Panc1 (cell line): Measurements from ENCODE around the gene UMAD1. TPM values are rescaled to one million over a fixed set of nuclear protein-coding genes. Genes with fewer than 3 reads are reported as not detected.

Experiments used
- ATAC-seq: fragments of 200-7000 bp; cut with Tn5 transposase; 2 replicates; pipeline ENCODE4 v1.9.1; 2020; ENCODE audit warnings: mild to moderate bottlenecking, moderate library complexity
- BruUV-seq: library from RNA; stranded (reverse); fragments of 400-500 nt; replicated peaks from 2 replicates; lab custom pipeline; 2021; lab: Mats Ljungman, UMichigan
- CTCF ChIA-PET: fragments of 300-600 bp; sonication (Branson Sonifier 250); formaldehyde crosslinking; loops from one replicate; lab custom pipeline; 2022; ENCODE audit warnings: antibody characterized with exemption; lab: Charles Lee
- POLR2A ChIA-PET: fragments of 300-600 bp; sonication (Branson Sonifier 250); formaldehyde crosslinking; loops from one replicate; lab custom pipeline; 2022; ENCODE audit warnings: antibody characterized with exemption; lab: Charles Lee
- DNase-seq: peaks from one replicate; pipeline ENCODE4 v3.0.0-alpha.2; 2010; ENCODE audit warnings: low read depth, low spot score
- H3K27ac ChIP-seq: 2 replicates; pipeline ENCODE4 v1.5.1; 2011; ENCODE audit warnings: mild to moderate bottlenecking, low read length, inconsistent platforms
- H3K27me3 ChIP-seq: fragments of 200-500 bp; sonication (Bioruptor generic); 2 replicates; pipeline ENCODE4 v1.6.0; 2014; ENCODE audit warnings: low read length, inconsistent platforms; ENCODE audit not compliant: control insufficient read depth, insufficient read depth
- H3K36me3 ChIP-seq: fragments of 200-500 bp; sonication (Bioruptor generic); 2 replicates; pipeline ENCODE4 v1.5.1; 2014; ENCODE audit warnings: inconsistent platforms, mild to moderate bottlenecking, low read length, moderate library complexity; ENCODE audit not compliant: control insufficient read depth, insufficient read depth
- H3K4me1 ChIP-seq: 2 replicates; pipeline ENCODE4 v1.5.1; 2011; ENCODE audit warnings: inconsistent platforms, mild to moderate bottlenecking, low read length, moderate library complexity; ENCODE audit not compliant: control insufficient read depth, insufficient read depth
- H3K4me3 ChIP-seq, 2 experiments: 2 replicates each; pipeline ENCODE4 v1.5.1; 2011 to 2012; ENCODE audit warnings: low read depth in 2 of 2, low read length in 2 of 2, mild to moderate bottlenecking in 2 of 2, inconsistent platforms in 1 of 2, moderate library complexity in 1 of 2
- H3K9me3 ChIP-seq: fragments of 200-500 bp; sonication (Bioruptor generic); 2 replicates; pipeline ENCODE4 v1.5.1; 2014; ENCODE audit warnings: low read depth, mild to moderate bottlenecking, inconsistent platforms, low read length, moderate library complexity; ENCODE audit not compliant: control insufficient read depth, insufficient read depth
- POLR2AphosphoS5 ChIP-seq: IDR thresholded peaks from 2 replicates; pipeline ENCODE4 v1.6.1; 2012; ENCODE audit warnings: mild to moderate bottlenecking, low read depth, low read length, moderate library complexity
- SIN3A ChIP-seq: IDR thresholded peaks from 2 replicates; pipeline ENCODE4 v1.6.1; 2012; ENCODE audit warnings: low read depth, mild to moderate bottlenecking, low read length, moderate library complexity, borderline replicate concordance; ENCODE audit not compliant: insufficient read depth
- TCF7L2 ChIP-seq: IDR thresholded peaks from 2 replicates; pipeline ENCODE4 v1.6.1; 2011; ENCODE audit warnings: mild to moderate bottlenecking, low read depth, low read length, inconsistent platforms
- in situ Hi-C: cut with HindIII; loops from 2 replicates; pipeline ENCODE4 v1.10.0; 2016; ENCODE audit warnings: low sequenced_read_pairs, low pct_unique_long_range_greater_than_20kb
- intact Hi-C: fragments of 100-400 bp; cut with micrococcal nuclease; formaldehyde crosslinking; loops from one replicate; pipeline ENCODE4 v1.10.0; 2022; ENCODE audit not compliant: unreplicated experiment
- total RNA-seq: library from RNA; stranded (reverse); gene quantifications from one replicate; pipeline ENCODE4 v1.2.1, GENCODE V29; 2021; ENCODE audit not compliant: unreplicated experiment
- TF ChIP-seq, protein P1 (sequence below), 2 experiments: IDR thresholded peaks; 2 replicates each; pipeline ENCODE4 v1.6.1; 2011 to 2012; ENCODE audit warnings: low read depth in 2 of 2, control low read depth in 1 of 2, low read length in 1 of 2, mild to moderate bottlenecking in 1 of 2, moderate library complexity in 1 of 2; ENCODE audit not compliant: insufficient read depth in 1 of 2
- TF ChIP-seq, protein P2 (sequence below): fragments of 450-650 bp; IDR thresholded peaks from 2 replicates; pipeline ENCODE4 v1.5.1; 2017; ENCODE audit warnings: mild to moderate bottlenecking

Gene UMAD1
- total RNA-seq, 1 experiment from 2014 or later = 19.9 TPM

DNA sequence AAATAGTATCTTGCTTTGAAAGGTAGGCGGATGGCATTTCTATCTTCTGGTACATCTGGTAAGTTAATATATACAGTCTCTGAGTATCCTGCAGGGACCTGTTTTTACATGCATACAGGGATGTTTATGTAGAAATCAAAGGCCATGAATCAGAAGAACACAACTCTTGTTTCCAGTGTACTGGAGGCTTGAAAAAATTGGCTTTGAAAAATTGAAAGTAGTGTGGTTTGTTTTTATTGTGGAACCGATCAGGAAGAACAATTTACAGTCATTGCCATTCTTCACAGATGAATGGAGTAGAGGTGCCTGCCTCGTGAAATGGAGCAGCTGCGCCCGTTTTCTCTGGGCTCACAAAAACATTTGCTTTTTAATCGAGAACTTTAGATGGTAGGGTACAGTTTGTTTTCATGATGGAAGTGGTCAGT lies 131.9 kb downstream of the UMAD1 start:
- TF ChIP-seq, protein P1, sequence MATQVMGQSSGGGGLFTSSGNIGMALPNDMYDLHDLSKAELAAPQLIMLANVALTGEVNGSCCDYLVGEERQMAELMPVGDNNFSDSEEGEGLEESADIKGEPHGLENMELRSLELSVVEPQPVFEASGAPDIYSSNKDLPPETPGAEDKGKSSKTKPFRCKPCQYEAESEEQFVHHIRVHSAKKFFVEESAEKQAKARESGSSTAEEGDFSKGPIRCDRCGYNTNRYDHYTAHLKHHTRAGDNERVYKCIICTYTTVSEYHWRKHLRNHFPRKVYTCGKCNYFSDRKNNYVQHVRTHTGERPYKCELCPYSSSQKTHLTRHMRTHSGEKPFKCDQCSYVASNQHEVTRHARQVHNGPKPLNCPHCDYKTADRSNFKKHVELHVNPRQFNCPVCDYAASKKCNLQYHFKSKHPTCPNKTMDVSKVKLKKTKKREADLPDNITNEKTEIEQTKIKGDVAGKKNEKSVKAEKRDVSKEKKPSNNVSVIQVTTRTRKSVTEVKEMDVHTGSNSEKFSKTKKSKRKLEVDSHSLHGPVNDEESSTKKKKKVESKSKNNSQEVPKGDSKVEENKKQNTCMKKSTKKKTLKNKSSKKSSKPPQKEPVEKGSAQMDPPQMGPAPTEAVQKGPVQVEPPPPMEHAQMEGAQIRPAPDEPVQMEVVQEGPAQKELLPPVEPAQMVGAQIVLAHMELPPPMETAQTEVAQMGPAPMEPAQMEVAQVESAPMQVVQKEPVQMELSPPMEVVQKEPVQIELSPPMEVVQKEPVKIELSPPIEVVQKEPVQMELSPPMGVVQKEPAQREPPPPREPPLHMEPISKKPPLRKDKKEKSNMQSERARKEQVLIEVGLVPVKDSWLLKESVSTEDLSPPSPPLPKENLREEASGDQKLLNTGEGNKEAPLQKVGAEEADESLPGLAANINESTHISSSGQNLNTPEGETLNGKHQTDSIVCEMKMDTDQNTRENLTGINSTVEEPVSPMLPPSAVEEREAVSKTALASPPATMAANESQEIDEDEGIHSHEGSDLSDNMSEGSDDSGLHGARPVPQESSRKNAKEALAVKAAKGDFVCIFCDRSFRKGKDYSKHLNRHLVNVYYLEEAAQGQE (IDR thresholded peaks at IDR 0.05; ENCODE audit: insufficient read depth in 1 of 2, low read depth in 2 of 2, low read length in 1 of 2) = no peak
- TF ChIP-seq SIN3A (no peak), TCF7L2 (no peak), POLR2AphosphoS5 (no peak)
- TF ChIP-seq, protein P2, sequence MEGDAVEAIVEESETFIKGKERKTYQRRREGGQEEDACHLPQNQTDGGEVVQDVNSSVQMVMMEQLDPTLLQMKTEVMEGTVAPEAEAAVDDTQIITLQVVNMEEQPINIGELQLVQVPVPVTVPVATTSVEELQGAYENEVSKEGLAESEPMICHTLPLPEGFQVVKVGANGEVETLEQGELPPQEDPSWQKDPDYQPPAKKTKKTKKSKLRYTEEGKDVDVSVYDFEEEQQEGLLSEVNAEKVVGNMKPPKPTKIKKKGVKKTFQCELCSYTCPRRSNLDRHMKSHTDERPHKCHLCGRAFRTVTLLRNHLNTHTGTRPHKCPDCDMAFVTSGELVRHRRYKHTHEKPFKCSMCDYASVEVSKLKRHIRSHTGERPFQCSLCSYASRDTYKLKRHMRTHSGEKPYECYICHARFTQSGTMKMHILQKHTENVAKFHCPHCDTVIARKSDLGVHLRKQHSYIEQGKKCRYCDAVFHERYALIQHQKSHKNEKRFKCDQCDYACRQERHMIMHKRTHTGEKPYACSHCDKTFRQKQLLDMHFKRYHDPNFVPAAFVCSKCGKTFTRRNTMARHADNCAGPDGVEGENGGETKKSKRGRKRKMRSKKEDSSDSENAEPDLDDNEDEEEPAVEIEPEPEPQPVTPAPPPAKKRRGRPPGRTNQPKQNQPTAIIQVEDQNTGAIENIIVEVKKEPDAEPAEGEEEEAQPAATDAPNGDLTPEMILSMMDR = no peak
- BruUV-seq = no TSS peak
- Histone ChIP-seq H3K4me3 (no peak overlapping the region), H3K36me3 (no peaks in the 10 kb centered on the region), H3K4me1 (no peaks in the 10 kb centered on the region), H3K27me3 (no peaks in the 10 kb centered on the region), H3K27ac (no peak overlapping the region), H3K9me3 (no peaks in the 10 kb centered on the region)
- in situ Hi-C loops = no loop called here
- ATAC-seq = no peak
- no peak for DNase-seq
- intact Hi-C loops = no loop called here
- POLR2A ChIA-PET = no interaction called here
- CTCF ChIA-PET = no interaction called here

DNA sequence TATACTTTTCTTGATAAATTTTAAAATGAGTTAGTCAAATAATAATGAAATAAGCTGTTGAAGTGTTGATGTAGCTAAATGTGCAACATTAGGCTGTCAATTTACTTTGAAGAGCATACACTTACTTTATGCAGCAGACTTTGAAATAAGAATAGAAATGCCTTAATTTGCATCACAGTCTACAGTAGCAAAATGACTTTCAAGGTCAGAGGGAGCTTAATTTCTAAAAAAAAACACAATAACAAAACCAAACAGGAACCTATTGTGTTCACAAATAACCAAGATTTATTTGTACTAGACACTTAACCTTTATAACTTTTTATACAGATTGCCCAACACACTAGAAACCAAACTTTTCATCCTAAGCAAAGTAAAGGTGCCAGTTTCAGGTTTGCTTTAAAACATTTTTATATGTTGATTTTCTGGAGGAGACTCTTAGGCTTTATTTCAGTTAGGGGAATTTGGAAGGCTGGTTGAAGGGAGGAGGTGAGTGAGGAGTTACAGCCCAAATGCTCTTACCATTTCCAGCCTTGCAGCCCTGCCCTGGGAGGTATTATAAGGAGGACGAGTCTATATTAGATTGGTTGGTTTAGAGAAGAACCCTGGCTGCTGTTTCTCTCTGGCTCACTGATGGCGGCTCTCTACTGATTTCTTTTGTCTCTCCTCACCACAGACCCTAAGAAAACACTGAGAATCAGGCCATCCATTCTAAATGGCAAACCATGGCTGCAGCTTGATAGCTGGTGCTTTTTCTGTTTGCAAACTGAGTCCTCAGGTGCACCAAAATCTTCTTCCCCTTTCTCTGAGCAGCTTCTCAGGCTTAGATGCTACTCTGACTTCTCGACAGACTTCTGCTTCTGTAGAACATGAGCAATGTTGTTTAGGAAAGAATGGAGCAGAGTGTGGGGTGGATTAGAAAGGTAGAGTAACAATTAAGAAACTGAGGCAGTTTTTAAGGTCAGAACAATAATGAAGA lies 133.1 kb downstream of the UMAD1 start:
- no peak for ATAC-seq
- Histone ChIP-seq H3K4me3 (no peak overlapping the region), H3K27me3 (no peaks in the 10 kb centered on the region), H3K27ac (no peak overlapping the region), H3K36me3 (no peaks in the 10 kb centered on the region), H3K9me3 (no peaks in the 10 kb centered on the region), H3K4me1 (no peaks in the 10 kb centered on the region)
- DNase-seq = no peak
- in situ Hi-C loops = no loop called here
- POLR2A ChIA-PET = interaction anchor here (0.6 kb wide), 3 partner anchors 8 to 230 kb away, joined by 3 to 4 read pairs (median 3); no protein-coding TSS in a partner anchor
- TF ChIP-seq POLR2AphosphoS5 (no peak), TCF7L2 (no peak), SIN3A (no peak)
- TF ChIP-seq, protein P2 = no peak
- TF ChIP-seq, protein P1 (IDR thresholded peaks at IDR 0.05; ENCODE audit: insufficient read depth in 1 of 2, low read depth in 2 of 2, low read length in 1 of 2) = no peak
- no TSS peak for BruUV-seq
- intact Hi-C loops = no loop called here
- CTCF ChIA-PET = interaction anchor here (0.6 kb wide), 1 partner anchor 55 kb away, joined by 5 read pairs; the partner anchor contains the start of gene RPA3
